Natural killer cell (primary cell): ENCODE measurements around the gene OGFR. TPM values are rescaled to one million over a fixed set of nuclear protein-coding genes. Genes with fewer than 3 reads are reported as not detected.

Source experiments
- ATAC-seq, 3 donors: fragments of 150-1000 bp in 2 of 3; fragments of 200-7000 bp in 1 of 3; cut with Tn5 transposase; 1 replicate in 1 of 3; 2 replicates in 2 of 3; pipeline ENCODE4 v1.10.0; 2021; ENCODE audit warnings: mild to moderate bottlenecking in 2 of 3, moderate library complexity in 2 of 3
- DNase-seq, 2 donors: peaks; one replicate each; pipeline versions ENCODE4 v3.0.0 to v3.0.0-alpha.2; 2013 to 2021; ENCODE audit warnings: mixed read lengths in 1 of 2
- H3K27ac ChIP-seq: one replicate; pipeline ENCODE4 v1.5.1; 2013; ENCODE audit warnings: mild to moderate bottlenecking, low read length
- H3K27me3 ChIP-seq: one replicate; pipeline ENCODE4 v1.6.1; 2013; ENCODE audit warnings: low read length; ENCODE audit not compliant: control insufficient read depth, insufficient read depth
- H3K36me3 ChIP-seq: one replicate; pipeline ENCODE4 v1.6.1; 2013; ENCODE audit warnings: low read length; ENCODE audit not compliant: control insufficient read depth, insufficient read depth
- H3K4me1 ChIP-seq: one replicate; pipeline ENCODE4 v1.6.1; 2013; ENCODE audit warnings: low read length; ENCODE audit not compliant: control insufficient read depth, insufficient read depth
- H3K4me3 ChIP-seq: one replicate; pipeline ENCODE4 v1.5.1; 2013; ENCODE audit warnings: low read length
- H3K9me3 ChIP-seq: one replicate; pipeline ENCODE4 v1.6.1; 2013; ENCODE audit warnings: low read length; ENCODE audit not compliant: control insufficient read depth, insufficient read depth
- H3K27ac Mint-ChIP-seq, 2 donors: one replicate each; pipeline ENCODE4 v1.8.0; 2022; ENCODE audit warnings: mild to moderate bottlenecking in 2 of 2, mixed read lengths in 2 of 2, moderate library complexity in 1 of 2
- H3K27me3 Mint-ChIP-seq, 2 donors: one replicate each; pipeline ENCODE4 v1.8.0; 2022; ENCODE audit warnings: low read depth in 2 of 2, mixed read lengths in 2 of 2
- H3K36me3 Mint-ChIP-seq: one replicate; pipeline ENCODE4 v1.8.0; 2022; ENCODE audit warnings: mixed read lengths
- H3K4me1 Mint-ChIP-seq, 2 donors: one replicate each; pipeline ENCODE4 v1.8.0; 2022; ENCODE audit warnings: mixed read lengths in 2 of 2
- H3K4me3 Mint-ChIP-seq: one replicate; pipeline ENCODE4 v1.8.0; 2022; ENCODE audit warnings: mild to moderate bottlenecking, moderate library complexity, mixed read lengths
- H3K9me3 Mint-ChIP-seq, 2 donors: one replicate each; pipeline ENCODE4 v1.8.0; 2022; ENCODE audit warnings: mixed read lengths in 2 of 2
- CTCF ChIP-seq: fragments of 200-600 bp; IDR thresholded peaks from one replicate; pipeline ENCODE4 v1.8.0; 2022; ENCODE audit warnings: antibody characterized with exemption
- WGBS: methylation state at CpG from one replicate; pipeline ENCODE4 v1.1.7; 2013; ENCODE audit warnings: missing lambda C conversion rate; ENCODE audit not compliant: insufficient coverage; 5-methylcytosine and 5-hydroxymethylcytosine counted together
- intact Hi-C: fragments of 100-400 bp; cut with micrococcal nuclease; formaldehyde crosslinking; loops from one replicate; pipeline ENCODE4 v1.14.2; 2022
- total RNA-seq, 4 donors: library from RNA; stranded (reverse); fragments of 120-200 nt in 1 of 4; gene quantifications; one replicate each; pipeline versions ENCODE4 v1.2.3 to v1.2.4, GENCODE V29; 2013 to 2022

OGFR gene
- total RNA-seq, 3 donors from 2014 or later (not counting 1 experiment from before 2014, with no cell fraction given), result 71.0 to 84.0 (median 83.0) TPM

- Mint-ChIP-seq H3K9me3 (no peaks in the 10 kb centered on the region), H3K4me1 (no peaks in the 10 kb centered on the region), H3K4me3 (no peak overlapping the region), H3K36me3 (no peaks in the 10 kb centered on the region), H3K27ac (no peak overlapping the region), H3K27me3 (no peaks in the 10 kb centered on the region)
- Histone ChIP-seq H3K9me3 (no peaks in the 10 kb centered on the region), H3K4me3 (no peak overlapping the region), H3K36me3 (no peaks in the 10 kb centered on the region), H3K4me1 (peaks cover 25% of the 10 kb centered on the region), H3K27me3 (no peaks in the 10 kb centered on the region), H3K27ac (no peak overlapping the region)
- DNase-seq (no peak), ATAC-seq (no peak)
- TF ChIP-seq CTCF, result no peak
- intact Hi-C loops, result no loop called here
- WGBS, result 94% methylated on average over 32 of the region's 32 CpGs
Observed at GRCh38 chr20:62829231-62830230, 24.9 kb downstream of the OGFR start.

DNA sequence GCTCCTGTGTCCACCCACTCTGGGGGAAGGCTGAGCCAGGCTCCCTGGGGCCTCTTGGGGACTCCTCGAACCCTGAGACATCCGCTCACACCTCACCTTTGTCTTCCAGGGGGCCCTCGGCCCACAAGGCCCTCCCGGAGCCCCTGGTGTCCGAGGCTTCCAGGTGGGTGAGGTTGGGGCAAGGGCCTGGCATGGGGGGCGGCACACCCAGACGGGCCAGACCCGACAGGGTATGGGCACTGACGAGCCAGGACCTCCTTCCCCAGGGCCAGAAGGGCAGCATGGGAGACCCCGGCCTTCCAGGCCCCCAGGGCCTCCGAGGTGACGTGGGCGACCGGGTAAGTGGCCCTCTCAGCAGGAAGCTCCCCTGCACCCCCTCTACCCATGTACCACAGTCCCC is 25.6 kb downstream of the OGFR start:
- 89% methylated on average over 12 of the region's 14 CpGs for WGBS
- no peak for TF ChIP-seq CTCF
- Mint-ChIP-seq H3K27ac (no peak overlapping the region), H3K4me1 (no peaks in the 10 kb centered on the region), H3K4me3 (no peak overlapping the region), H3K36me3 (no peaks in the 10 kb centered on the region), H3K27me3 (no peaks in the 10 kb centered on the region), H3K9me3 (no peaks in the 10 kb centered on the region)
- DNase-seq, result no peak
- H3K27ac ChIP-seq, result no peak overlapping the region
- ATAC-seq, result no peak
- no peak overlapping the region for H3K4me3 ChIP-seq
- no peaks in the 10 kb centered on the region for H3K36me3 ChIP-seq
- peaks cover 19% of the 10 kb centered on the region for H3K4me1 ChIP-seq
- intact Hi-C loops, result no loop called here
- H3K27me3 ChIP-seq, result no peaks in the 10 kb centered on the region
- no peaks in the 10 kb centered on the region for H3K9me3 ChIP-seq

DNA sequence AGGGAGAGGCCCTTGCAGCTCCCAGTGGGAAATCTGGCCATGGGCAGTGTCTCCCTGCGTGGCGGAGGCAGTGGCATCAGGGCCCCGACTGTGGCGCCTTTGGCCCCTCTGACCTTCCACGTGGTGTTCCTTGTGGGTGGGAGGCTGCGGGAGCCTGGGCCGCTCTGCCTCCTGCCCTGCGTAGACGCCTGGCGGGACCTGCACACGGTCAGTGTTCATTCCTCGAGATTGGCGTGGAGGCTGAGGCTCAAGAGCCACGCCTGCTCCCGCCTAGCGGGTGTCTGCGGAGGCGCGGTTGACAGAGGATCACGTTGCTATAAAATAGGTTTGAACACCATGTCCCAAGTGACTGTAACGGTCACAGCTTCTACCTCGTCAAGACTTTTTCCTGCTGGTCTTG is 26.2 kb downstream of the OGFR start:
- Mint-ChIP-seq H3K27ac (no peak overlapping the region), H3K4me3 (no peak overlapping the region), H3K27me3 (no peaks in the 10 kb centered on the region), H3K9me3 (no peaks in the 10 kb centered on the region), H3K36me3 (no peaks in the 10 kb centered on the region), H3K4me1 (no peaks in the 10 kb centered on the region)
- H3K27ac ChIP-seq, result no peak overlapping the region
- no peaks in the 10 kb centered on the region for H3K9me3 ChIP-seq
- no peak for ATAC-seq
- 94% methylated on average over 22 of the region's 22 CpGs for WGBS
- DNase-seq, result no peak
- no peaks in the 10 kb centered on the region for H3K27me3 ChIP-seq
- intact Hi-C loops, result no loop called here
- H3K4me1 ChIP-seq, result peaks cover 14% of the 10 kb centered on the region
- TF ChIP-seq CTCF, result no peak
- H3K36me3 ChIP-seq, result no peaks in the 10 kb centered on the region
- H3K4me3 ChIP-seq, result no peak overlapping the region
